Measurements from ENCODE around the gene MARCHF10. TPM values are rescaled to one million over a fixed set of nuclear protein-coding genes. Genes with fewer than 3 reads are reported as not detected.
"Not testable (repeated sequence)": the region's sequence is repeated elsewhere in the genome, so short reads cannot be mapped to it uniquely, and the experiment has no call there.

MARCHF10 gene
- total RNA-seq, 1 experiment from 2014 or later = 0.39 TPM

- Histone ChIP-seq H3K27me3 (ENCODE audit: control insufficient read depth, insufficient read depth, low read length) (no peaks in the 10 kb centered on the region), H3K36me3 (ENCODE audit: control insufficient read depth, insufficient read depth, low read length) (no peaks in the 10 kb centered on the region), H3K4me3 (ENCODE audit: low read depth in 2 of 2, low read length in 2 of 2) (no peak overlapping the region), H3K9me3 (ENCODE audit: control insufficient read depth, insufficient read depth, low read depth, low read length) (no peaks in the 10 kb centered on the region), H3K4me1 (ENCODE audit: control insufficient read depth, insufficient read depth, low read length) (no peaks in the 10 kb centered on the region), H3K27ac (ENCODE audit: low read length) (no peak overlapping the region)
- CTCF ChIA-PET = no interaction called here
- in situ Hi-C loops (cut with HindIII; ENCODE audit: low pct_unique_long_range_greater_than_20kb, low sequenced_read_pairs) (no loop called here), intact Hi-C loops (cut with micrococcal nuclease; ENCODE audit: unreplicated experiment) (no loop called here)
- no peak for TF ChIP-seq POLR2AphosphoS5 (IDR thresholded peaks at IDR 0.05; ENCODE audit: low read depth, low read length)
- no peak for TF ChIP-seq SIN3A (IDR thresholded peaks at IDR 0.05; ENCODE audit: borderline replicate concordance, insufficient read depth, low read depth, low read length)
- TF ChIP-seq REST (IDR thresholded peaks at IDR 0.05; ENCODE audit: insufficient read depth in 1 of 2, low read depth in 2 of 2, low read length in 1 of 2) = no peak
- ATAC-seq = peak; percentile 18; the same call in 1 of the 2 replicates
- POLR2A ChIA-PET = interaction anchor here (0.6 kb wide), 1 partner anchor 12 kb away, joined by 3 read pairs; no protein-coding TSS in a partner anchor
- no TSS peak for BruUV-seq (replicated peaks)
- DNase-seq (ENCODE audit: low read depth, low spot score) = no peak
Observed at GRCh38 chr17:62696256-62696655, 111.9 kb downstream of the MARCHF10 start.

GRCh38 chr17:62695093-62695738 lies 112.9 kb downstream of the MARCHF10 start:
- H3K36me3 ChIP-seq (ENCODE audit: control insufficient read depth, insufficient read depth, low read length); POLR2A ChIA-PET; in situ Hi-C loops (cut with HindIII; ENCODE audit: low pct_unique_long_range_greater_than_20kb, low sequenced_read_pairs); intact Hi-C loops (cut with micrococcal nuclease; ENCODE audit: unreplicated experiment); H3K27ac ChIP-seq (ENCODE audit: low read length); BruUV-seq (replicated peaks); H3K4me3 ChIP-seq (ENCODE audit: low read depth in 2 of 2, low read length in 2 of 2); ATAC-seq; DNase-seq (ENCODE audit: low read depth, low spot score); H3K9me3 ChIP-seq (ENCODE audit: control insufficient read depth, insufficient read depth, low read depth, low read length); H3K4me1 ChIP-seq (ENCODE audit: control insufficient read depth, insufficient read depth, low read length); H3K27me3 ChIP-seq (ENCODE audit: control insufficient read depth, insufficient read depth, low read length): not testable (repeated sequence)
- CTCF ChIA-PET = interaction anchor here (0.8 kb wide), 1 partner anchor 274 kb away, joined by 3 read pairs; no protein-coding TSS in a partner anchor

GRCh38 chr17:62693616-62694409 lies 114.3 kb downstream of the MARCHF10 start:
- POLR2A ChIA-PET = no interaction called here
- ATAC-seq (no peak), DNase-seq (ENCODE audit: low read depth, low spot score) (no peak)
- CTCF ChIA-PET = interaction anchor here (0.6 kb wide), 1 partner anchor 40 kb away, joined by 3 read pairs; no protein-coding TSS in a partner anchor
- Histone ChIP-seq H3K27me3 (ENCODE audit: control insufficient read depth, insufficient read depth, low read length) (no peaks in the 10 kb centered on the region), H3K27ac (ENCODE audit: low read length) (no peak overlapping the region), H3K36me3 (ENCODE audit: control insufficient read depth, insufficient read depth, low read length) (no peaks in the 10 kb centered on the region), H3K4me1 (ENCODE audit: control insufficient read depth, insufficient read depth, low read length) (no peaks in the 10 kb centered on the region), H3K4me3 (ENCODE audit: low read depth in 2 of 2, low read length in 2 of 2) (no peak overlapping the region), H3K9me3 (ENCODE audit: control insufficient read depth, insufficient read depth, low read depth, low read length) (no peaks in the 10 kb centered on the region)
- TF ChIP-seq SIN3A (IDR thresholded peaks at IDR 0.05; ENCODE audit: borderline replicate concordance, insufficient read depth, low read depth, low read length) = no peak
- intact Hi-C loops (cut with micrococcal nuclease; ENCODE audit: unreplicated experiment) = no loop called here
- in situ Hi-C loops (cut with HindIII; ENCODE audit: low pct_unique_long_range_greater_than_20kb, low sequenced_read_pairs) = no loop called here
- BruUV-seq (replicated peaks) = no TSS peak

All from Panc1 (cell line).